GM18868 (cell line): ENCODE measurements around the gene ZMIZ2.

ENCODE experiments used
- ATAC-seq: cut with Tn5 transposase; IDR thresholded peaks from one replicate; pipeline ENCODE4 v1.9.1; 2021; ENCODE audit warnings: mild to moderate bottlenecking, moderate library complexity; ENCODE audit not compliant: unreplicated experiment

Gene ZMIZ2

GRCh38 chr7:44755698-44756627 lies 7.3 kb downstream of the ZMIZ2 start:
- ATAC-seq, result no peak

DNA sequence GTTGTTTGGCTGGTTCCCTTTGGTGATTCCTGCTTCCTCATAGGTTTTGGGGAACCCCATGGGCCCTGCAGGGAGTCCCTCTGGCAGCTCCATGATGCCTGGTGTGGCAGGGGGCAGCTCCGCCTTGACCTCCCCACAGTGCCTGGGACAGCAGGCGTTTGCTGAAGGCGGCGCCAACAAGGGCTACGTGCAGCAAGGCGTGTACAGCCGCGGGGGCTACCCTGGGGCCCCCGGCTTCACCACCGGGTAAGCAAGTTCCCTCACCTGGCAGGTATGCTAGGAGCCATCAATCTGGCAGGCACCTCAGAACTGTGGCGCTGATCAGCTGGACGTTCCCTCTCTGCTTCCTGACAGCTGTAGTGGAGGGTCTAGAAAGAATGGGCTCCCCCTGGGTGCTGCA lies 8.3 kb downstream of the ZMIZ2 start:
- ATAC-seq, result no peak

- no peak for ATAC-seq
Observed at GRCh38 chr7:44757311-44757710, 8.7 kb downstream of the ZMIZ2 start.

GRCh38 chr7:44757739-44758138 lies 9.1 kb downstream of the ZMIZ2 start:
- no peak for ATAC-seq

DNA sequence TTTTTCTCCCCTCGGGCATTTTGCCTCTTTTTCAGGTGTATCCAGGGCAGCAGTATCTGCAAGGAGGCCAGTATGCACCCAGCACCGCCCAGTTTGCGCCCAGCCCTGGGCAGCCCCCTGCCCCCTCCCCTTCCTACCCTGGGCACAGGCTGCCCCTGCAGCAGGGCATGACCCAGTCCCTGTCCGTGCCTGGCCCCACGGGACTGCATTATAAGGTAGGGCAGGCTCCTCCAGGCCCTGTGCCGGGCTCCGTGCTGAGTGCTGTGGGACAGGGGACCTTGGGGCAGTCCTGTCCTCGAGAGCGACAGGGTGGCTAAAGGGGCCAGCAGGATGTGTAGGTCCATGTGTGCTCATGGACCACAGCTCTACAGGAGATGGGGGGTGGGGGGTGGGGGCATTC lies 10.6 kb downstream of the ZMIZ2 start:
- ATAC-seq, result no peak

- no peak for ATAC-seq
Observed at GRCh38 chr7:44760034-44760580, 11.5 kb downstream of the ZMIZ2 start.

DNA sequence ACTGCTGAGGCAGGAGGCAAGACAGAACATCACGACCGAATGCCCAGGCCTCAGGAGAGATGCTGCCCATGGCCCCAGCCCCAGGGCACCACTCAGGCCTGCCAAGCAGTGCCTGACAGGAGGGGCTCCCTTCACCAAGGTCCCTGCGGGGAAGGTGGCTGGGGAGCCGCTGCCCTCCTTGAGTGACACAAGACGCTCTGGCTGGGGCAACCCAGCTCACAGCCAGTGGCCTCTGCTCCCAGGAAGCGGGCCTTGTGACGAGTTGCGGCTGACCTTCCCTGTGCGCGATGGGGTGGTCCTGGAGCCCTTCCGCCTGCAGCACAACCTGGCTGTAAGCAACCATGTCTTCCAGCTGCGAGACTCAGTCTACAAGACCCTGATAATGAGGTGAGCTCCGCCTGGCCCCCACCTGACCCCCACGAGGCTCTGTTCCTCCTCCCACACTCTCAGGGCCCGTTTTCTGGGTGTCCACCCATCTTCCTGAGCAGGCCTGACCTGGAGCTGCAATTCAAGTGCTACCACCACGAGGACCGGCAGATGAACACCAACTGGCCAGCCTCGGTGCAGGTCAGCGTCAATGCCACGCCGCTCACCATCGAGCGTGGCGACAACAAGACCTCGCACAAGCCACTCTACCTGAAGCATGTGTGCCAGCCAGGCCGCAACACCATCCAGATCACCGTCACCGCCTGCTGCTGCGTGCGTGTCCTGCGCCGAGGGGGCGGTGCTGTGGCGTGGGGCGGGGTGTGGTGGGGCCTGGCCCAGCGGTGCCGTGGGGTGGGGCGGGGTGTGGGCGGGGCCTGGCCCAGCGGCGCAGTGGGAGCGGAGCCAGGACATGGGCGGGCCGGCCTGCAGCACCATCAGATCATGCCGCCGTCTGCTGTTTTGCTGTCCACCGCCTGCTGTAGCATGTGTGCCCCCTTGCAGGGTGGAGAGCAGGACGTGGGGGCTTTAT lies 12.8 kb downstream of the ZMIZ2 start:
- ATAC-seq, result no peak

DNA sequence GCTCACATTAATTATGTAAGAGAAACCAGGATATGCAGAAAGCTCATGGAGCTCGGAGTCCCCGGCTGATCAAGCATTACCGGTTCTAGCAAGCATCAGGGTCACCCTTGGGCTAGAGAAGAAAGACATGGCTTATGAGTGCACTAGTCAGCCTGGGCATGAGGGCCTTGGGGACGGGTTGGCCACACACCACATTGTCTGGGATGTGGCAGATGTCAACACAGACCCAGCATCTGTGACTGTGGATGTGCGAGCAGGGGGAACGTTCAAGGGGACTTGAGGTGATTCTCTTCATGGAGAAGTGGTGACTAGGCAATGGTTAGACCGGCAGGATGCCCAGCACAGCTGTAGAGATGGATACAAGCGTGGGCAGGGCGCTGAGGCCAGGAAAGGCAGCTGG lies 13.7 kb downstream of the ZMIZ2 start:
- ATAC-seq, result no peak

GRCh38 chr7:44762726-44763522 lies 14.3 kb downstream of the ZMIZ2 start:
- ATAC-seq, result no peak

GRCh38 chr7:44764081-44764480 lies 15.4 kb downstream of the ZMIZ2 start:
- no peak for ATAC-seq

GRCh38 chr7:44764665-44765578 lies 16.3 kb downstream of the ZMIZ2 start:
- no peak for ATAC-seq

- no peak for ATAC-seq
Observed at GRCh38 chr7:44765579-44766415, 17.1 kb downstream of the ZMIZ2 start.

DNA sequence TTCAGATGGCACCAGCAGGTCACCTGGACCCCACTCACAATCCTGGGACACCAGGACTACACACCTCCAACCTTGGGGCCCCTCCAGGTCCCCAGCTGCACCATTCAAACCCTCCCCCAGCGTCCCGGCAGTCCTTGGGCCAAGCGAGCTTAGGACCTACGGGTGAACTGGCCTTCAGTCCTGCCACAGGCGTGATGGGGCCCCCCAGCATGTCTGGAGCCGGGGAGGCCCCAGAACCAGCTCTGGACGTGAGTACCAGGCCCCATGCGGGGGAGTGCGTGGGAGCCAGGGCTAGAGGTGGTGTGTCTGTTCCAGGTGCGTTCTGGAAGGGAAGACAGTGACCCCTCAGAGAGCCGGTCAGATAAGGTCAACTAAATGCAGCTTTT lies 17.8 kb downstream of the ZMIZ2 start:
- ATAC-seq, result no peak

DNA sequence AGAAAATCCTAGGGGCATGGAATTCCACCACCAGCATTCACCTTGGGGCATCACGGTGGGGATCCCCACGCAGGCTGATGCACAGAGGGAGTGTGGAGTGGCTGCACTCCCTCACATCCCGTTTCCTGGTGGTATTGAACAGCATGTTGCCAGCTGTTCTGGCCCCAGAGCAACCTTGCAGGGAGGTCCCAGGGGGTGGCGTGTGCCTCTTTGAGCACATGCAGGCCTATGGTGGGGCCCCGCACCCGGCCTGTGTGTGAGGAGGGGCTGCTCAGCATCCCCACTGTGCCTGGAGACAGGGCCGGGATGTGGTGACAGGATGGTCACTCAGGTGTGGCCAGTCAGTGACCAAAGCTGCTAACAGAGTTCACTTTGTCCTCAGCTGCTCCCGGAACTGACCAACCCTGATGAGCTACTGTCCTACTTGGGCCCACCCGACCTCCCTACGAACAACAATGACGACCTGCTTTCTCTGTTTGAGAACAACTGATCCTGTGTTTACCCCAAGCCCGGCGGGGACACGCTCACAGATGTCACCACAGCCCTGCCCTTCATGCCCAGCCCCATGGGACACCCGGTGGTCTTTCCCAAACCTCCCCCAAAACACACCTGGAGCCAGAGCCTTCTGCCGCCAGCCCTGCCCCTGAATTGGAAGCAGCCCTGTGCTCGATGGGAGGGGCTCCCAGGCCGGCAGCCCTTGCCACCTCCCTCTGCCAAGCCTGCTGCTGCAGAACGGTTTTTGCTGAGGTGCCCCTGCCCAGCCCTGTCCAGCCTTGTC lies 18.7 kb downstream of the ZMIZ2 start:
- no peak for ATAC-seq

- no peak for ATAC-seq
Observed at GRCh38 chr7:44767912-44768627, 19.4 kb downstream of the ZMIZ2 start.

GRCh38 chr7:44768628-44769371 lies 20.2 kb downstream of the ZMIZ2 start:
- ATAC-seq, result no peak

- peak; percentile 4 for ATAC-seq
Observed at GRCh38 chr7:44769376-44769775, 20.7 kb downstream of the ZMIZ2 start.
